Retinal pigment epithelial cell (primary cell): Measurements from ENCODE around the gene MOXD1.

ENCODE experiments used
- DNase-seq: peaks from one replicate; pipeline ENCODE4 v3.0.0-alpha.2; 2010; ENCODE audit warnings: low read depth
- H3K4me3 ChIP-seq: 2 replicates; pipeline ENCODE4 v1.5.1; 2011; ENCODE audit warnings: mild to moderate bottlenecking, low read length, control low read depth, moderate library complexity
- TF ChIP-seq, protein P1 (sequence below): conservative IDR thresholded peaks from 2 replicates; pipeline ENCODE4 v1.5.1; 2011; ENCODE audit warnings: low read depth, low read length, control low read depth, inconsistent platforms

The MOXD1 gene

DNA sequence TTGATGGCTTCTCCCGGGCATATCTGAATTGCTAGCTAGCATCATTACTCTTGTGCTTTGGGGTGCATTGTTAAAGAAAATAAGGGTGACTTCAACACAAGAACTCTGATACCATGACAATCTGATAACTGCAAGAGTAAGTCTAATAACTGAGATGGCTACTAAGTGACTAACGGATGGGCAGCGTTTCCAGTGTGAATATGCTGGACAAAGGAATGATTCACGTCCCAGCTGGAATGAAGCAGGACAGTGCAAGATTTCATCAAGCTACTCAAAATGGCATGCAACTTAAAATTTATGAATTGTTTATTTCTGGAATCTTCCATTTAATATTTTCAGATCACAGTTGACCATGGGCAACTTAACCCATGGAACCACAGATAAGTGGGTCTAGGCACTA lies 31.7 kb downstream of the MOXD1 start:
- DNase-seq, result no peak
- no peak overlapping the region for H3K4me3 ChIP-seq
- TF ChIP-seq, protein P1, sequence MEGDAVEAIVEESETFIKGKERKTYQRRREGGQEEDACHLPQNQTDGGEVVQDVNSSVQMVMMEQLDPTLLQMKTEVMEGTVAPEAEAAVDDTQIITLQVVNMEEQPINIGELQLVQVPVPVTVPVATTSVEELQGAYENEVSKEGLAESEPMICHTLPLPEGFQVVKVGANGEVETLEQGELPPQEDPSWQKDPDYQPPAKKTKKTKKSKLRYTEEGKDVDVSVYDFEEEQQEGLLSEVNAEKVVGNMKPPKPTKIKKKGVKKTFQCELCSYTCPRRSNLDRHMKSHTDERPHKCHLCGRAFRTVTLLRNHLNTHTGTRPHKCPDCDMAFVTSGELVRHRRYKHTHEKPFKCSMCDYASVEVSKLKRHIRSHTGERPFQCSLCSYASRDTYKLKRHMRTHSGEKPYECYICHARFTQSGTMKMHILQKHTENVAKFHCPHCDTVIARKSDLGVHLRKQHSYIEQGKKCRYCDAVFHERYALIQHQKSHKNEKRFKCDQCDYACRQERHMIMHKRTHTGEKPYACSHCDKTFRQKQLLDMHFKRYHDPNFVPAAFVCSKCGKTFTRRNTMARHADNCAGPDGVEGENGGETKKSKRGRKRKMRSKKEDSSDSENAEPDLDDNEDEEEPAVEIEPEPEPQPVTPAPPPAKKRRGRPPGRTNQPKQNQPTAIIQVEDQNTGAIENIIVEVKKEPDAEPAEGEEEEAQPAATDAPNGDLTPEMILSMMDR, result no peak

DNA sequence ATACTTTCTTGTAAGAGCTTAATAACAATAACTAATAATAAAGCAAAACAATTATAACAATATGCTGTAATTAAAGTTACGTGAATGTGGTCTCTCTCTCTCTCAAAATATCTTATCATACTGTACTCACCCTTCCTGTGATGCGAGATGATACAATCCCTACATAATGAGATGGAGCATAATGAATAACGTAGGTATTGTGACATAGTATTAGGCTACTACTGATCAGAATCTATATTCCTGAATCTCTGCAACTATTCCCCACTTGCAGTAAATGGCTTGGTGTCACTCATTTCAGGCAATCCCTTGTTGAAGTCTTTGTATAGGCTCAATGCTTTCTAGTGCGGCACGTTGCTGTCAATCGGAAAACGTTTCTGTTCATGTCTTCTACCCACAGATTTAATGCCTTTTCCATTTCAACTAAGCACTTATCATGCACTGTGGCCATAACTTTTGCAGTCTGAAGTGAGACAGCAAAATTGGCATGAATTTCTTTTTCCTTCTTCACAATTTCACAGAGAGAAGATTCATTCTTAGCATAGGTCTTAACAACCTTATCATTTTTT lies 32.3 kb downstream of the MOXD1 start:
- no peak for DNase-seq
- no peak overlapping the region for H3K4me3 ChIP-seq
- TF ChIP-seq, protein P1, result no peak

DNA sequence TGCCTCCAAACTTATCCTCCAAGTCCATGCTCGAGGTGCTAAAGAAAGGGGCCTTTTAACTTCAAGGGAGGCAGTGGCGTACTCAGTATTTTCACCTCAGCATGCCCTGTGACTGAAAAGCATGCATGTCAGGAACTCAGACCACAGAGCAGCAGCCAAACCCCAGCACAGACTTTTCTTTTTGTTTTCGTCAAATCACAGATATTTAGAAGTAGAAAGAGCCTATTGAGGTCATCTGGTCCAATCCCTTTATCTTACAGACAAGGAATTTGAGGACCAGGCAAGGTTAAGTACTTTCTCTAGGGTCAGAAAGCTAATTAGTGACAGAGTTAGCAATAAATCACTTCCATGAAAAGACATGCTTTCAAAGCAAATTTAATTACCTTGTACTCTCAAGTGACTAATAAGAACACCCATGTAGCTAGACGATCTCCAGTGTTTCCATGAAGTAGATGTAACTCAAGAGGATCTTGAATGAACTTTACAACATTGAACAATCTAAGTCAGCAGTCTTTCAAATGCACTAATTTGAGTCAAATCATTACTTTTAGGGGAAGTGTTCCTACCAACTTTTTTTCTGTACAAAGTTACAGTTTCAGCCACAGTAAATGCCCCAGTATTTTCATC lies 35.9 kb downstream of the MOXD1 start:
- no peak overlapping the region for H3K4me3 ChIP-seq
- TF ChIP-seq, protein P1, result no peak
- DNase-seq, result peak; percentile 58

DNA sequence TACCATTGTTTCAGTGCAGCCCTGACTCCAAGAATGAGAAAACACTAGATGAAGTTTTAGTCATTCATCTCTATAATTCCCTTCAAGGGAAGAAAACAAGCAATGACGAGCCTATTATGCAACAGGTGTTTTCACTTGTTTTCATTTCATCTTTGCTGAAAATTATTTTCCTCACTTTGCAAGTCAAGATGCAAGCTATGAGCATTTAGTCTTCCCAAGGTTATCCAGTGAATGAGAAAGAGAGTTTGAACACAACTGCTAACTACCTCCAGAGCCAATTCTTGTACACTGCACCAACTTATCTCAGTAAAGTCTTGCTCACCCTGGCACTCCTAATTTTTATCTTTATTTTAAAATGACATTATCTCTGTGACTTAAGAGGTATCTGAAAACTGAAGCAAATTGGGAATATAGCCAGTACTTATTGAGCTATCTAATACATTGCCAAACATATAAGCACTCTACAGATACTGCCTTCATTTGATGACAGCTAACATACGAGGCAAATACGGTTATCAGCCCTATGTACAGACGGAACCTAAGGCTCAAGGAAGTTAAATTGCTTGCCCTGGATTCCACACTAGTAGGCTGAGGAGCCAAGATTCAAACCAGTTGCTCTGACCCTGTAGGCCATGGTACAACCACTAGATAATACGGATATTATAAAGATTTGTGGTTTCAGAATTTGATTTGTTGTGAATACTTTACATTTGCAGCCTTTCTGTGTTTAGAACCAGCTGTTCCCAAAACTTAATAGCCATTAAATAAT lies 36.8 kb downstream of the MOXD1 start:
- no peak for DNase-seq
- no peak overlapping the region for H3K4me3 ChIP-seq
- TF ChIP-seq, protein P1, result no peak

DNA sequence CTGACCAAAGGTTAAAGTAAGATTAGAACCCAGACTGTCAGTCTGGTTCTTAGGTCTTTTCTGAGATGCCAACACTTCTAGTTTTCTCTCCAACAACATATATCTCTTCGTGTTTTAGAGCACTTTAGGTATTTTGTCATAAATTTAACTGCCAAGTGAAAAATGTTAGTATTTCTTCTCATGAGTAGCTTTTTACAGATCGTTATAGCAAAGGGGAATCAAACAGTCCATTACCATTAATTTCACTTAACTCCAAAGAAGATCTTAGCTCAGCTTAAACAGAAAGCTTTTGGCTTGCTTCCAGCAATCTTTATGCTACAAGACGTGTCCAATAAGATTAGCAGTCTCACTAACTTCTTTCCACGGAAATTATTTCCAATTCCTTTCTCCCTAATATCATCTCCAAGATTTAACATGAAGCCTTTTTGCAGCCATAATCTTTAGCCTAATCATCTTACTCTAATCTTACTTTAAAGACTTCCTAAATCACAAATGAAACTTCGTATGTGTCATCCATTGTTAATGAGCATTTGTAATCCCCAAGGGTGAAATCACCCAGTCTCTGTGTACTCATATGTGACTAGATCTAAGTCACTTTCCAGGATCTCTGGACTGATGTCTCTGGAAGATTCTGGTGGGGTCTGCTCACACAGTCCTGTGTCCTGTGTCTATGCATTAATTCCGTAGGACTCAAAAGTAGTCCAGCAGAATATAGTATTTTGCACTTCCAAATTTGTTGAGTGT lies 38.7 kb downstream of the MOXD1 start:
- TF ChIP-seq, protein P1, result no peak
- peak; percentile 89 for DNase-seq

DNA sequence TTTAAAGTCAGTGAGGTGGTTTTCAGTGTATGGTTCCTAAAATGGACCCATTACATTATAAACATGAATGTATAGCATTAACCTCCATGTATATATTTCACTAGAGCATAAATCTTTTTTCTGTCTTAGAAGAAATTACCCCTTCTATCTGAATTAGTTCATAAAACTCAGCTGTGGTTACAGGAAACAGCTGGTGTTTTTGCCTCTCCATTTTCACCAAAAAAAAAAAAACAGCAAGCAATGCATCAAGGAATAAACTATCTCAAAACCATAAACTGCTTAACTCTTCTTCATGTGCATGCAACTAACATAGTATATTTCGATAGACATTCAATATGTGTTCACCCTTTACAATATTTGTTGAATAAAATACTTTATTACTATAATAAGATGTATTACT lies 40.2 kb downstream of the MOXD1 start:
- TF ChIP-seq, protein P1, result no peak
- no peak for DNase-seq
- no peak overlapping the region for H3K4me3 ChIP-seq

More for the DNA sequence above, 38.7 kb downstream of the MOXD1 start:
- H3K4me3 ChIP-seq, result no peak overlapping the region
